HG02852 (cell line): ENCODE results near the gene GPRIN3.
A peak's percentile ranks its signal among the peaks of the same experiment; 100 is the strongest.
"Not testable (repeated sequence)": the region's sequence is repeated elsewhere in the genome, so short reads cannot be mapped to it uniquely, and the experiment has no call there.

Experiments used
- ATAC-seq: cut with Tn5 transposase; IDR thresholded peaks from one replicate; pipeline ENCODE4 v1.9.1; 2021; ENCODE audit warnings: mild to moderate bottlenecking, moderate library complexity; ENCODE audit not compliant: unreplicated experiment

The GPRIN3 gene

DNA sequence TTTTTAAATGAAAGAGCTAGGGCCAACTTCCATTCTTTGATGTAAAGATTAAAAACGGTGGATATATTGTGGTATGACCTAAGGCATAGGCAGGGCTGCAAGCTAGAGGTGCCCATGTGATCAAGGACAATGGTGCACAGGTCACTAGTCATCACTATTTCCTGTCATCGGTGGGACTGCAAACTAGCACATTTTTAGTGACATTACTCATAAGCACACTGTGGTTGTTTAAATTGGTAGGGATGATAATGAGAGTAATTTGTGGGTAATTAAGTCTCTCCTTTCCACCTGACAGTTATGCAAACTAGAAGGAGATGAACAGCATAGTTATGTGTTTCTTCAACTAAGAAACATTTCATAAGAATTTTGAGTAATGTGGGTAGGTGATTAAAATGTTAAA lies 85.4 kb downstream of the GPRIN3 start:
- peak; percentile 44 for ATAC-seq

GRCh38 chr4:89221167-89221867 lies 86.3 kb downstream of the GPRIN3 start:
- no peak for ATAC-seq

- ATAC-seq, result no peak
Measured at GRCh38 chr4:89218587-89218986, 89.0 kb downstream of the GPRIN3 start.

DNA sequence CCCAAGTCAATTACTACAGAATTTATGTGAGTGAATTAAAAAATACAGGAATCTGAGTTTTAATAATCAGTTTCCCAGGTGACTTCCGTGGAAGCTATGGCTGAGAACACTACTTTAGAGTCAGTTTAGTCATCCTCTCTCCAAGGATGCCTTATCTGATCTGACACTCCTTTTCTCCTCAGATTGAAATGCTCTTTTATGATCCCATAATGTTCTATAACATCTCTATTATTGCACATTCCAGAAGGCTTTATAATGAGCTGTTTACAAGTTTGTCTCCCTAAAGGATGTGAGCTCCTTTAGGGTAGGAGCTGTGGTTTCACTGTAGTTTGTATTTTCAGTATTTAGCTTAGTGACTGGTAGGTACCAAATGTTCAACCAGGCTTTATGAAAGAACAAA lies 90.0 kb downstream of the GPRIN3 start:
- no peak for ATAC-seq

DNA sequence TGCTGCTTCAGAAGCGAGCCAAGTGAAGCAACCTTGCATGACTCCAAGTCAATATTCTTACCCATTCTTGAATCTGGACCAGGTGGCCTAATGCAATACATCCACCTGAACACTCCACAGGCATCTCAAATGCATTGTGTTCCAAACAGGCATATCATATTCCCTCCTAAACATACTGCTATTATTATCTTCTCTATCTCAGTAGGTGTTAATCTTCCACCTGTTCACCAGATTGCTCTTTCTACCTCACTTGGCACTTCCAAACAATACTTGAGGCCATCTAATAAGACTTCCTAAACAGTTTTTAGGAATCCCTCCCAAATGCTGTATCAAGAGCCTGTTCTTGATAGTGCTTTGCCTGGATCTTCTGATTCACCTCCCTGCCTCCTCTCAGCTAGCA lies 90.7 kb downstream of the GPRIN3 start:
- ATAC-seq, result no peak

- ATAC-seq, result no peak
Measured at GRCh38 chr4:89216422-89216821, 91.2 kb downstream of the GPRIN3 start.

DNA sequence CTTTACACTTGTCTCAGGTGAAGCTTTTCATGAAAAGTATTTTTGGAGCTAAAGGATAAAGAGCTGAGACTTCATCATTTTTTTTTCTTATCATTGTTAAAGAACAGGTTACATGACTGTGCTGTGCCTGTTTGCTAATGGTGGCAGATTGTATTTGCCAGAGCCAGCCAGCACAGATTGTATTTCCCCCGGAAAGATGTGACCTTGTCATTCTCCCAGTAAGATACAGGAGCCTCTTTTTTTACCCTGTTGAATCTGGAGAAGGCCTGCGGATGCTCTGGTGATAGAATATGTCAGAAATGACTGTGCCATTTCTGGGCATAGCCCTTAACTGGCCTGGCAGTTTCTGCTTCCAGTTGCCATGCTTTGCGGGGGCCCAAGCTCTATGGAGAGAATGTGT lies 91.9 kb downstream of the GPRIN3 start:
- no peak for ATAC-seq

- no peak for ATAC-seq
Measured at GRCh38 chr4:89214308-89214707, 93.3 kb downstream of the GPRIN3 start.

DNA sequence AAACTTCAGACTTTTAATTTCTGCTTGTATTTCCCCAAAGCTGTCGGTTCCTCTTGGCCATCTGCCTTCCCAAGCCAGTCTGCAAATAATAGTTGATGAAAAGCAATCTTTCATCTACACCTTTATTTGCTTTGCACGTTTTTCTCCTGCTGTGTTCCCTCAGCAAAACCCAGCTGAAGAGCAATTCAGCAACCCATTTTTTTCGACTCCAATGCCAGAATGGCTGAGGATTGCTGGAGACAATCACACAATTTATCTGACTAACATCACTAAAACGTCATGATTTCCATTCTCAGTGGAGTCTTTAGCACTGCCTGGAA lies 94.3 kb downstream of the GPRIN3 start:
- no peak for ATAC-seq

DNA sequence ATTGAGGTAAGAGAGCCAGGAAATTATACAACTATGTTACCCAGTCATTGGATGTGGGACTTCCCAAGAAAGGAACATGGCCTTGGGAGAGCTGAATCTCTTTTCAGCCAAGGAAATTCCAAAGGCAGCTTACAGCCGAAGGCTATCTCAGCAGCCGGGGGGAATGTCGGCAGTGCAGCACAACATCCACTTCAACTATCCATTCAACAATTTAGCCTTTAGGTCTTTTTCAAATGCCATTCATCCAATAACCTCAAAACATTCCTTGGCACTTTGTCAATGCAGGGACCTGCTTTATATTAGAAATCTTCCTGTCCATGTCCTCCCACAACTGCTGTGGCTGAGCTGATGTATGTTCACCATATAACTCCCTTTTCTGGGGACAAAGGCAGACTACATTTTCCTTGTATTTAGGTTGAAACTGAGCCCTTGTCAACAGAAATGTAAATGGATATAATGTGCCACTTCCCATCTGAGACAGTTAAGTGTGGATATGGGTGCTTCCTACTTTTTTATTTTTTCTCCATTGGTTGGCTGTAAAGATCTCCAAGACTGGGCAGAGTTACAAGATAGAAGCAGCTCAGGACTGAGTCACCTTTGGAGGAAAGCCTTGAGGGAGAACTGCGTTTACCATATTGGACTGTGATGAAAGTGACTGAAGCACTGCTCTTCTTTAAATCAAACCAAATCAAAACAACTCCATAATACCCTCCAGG lies 94.8 kb downstream of the GPRIN3 start:
- no peak for ATAC-seq

GRCh38 chr4:89204624-89205023 lies 103.0 kb downstream of the GPRIN3 start:
- no peak for ATAC-seq

- no peak for ATAC-seq
Measured at GRCh38 chr4:89203902-89204301, 103.7 kb downstream of the GPRIN3 start.

- ATAC-seq, result not testable (repeated sequence)
Measured at GRCh38 chr4:89199394-89199793, 108.2 kb downstream of the GPRIN3 start.

DNA sequence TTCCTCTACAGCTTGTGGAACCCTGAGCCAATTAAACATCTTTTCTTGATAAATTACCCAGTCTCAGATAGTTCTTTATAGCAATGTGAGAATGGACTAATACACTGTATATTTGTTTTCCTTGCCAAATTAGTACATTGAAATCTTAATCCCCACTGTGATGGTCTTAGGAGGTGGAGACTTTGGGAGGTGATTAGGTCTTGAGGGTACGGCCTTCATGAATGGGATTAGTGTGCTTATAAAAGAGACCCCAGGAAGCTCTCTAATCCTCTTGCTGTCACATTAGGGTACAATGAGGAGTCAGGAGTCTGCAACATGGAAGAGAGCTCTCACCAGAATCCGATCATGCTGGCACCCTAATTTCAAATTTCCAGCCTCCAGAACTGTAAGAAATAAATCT lies 109.7 kb downstream of the GPRIN3 start:
- no peak for ATAC-seq

DNA sequence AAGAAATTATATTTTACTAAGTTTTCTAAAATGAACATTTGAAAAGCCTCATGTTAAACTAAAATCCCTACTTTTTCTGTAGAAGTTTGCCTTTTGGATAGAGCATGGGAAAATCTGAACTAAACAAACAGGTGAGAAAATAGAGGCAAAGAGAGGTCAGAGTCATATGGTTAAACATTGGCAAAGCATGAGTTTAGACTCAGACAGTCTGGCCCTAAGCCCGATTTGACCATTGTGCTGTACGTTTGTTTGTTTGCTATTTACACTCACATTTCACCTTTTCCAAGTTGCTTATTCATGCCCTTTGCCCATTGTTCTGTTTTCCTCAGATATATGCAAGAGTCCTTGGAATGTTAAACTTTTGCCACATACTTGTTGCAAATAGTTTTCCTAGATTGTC lies 110.9 kb downstream of the GPRIN3 start:
- no peak for ATAC-seq

GRCh38 chr4:89196056-89196674 lies 111.4 kb downstream of the GPRIN3 start:
- ATAC-seq, result no peak

GRCh38 chr4:89193843-89194242 lies 113.8 kb downstream of the GPRIN3 start:
- no peak for ATAC-seq
